C4-2B (cell line): ENCODE measurements around the gene ENPP6.

Experiments used
- CTCF ChIP-seq: fragments of 450-650 bp; conservative IDR thresholded peaks from 2 replicates; pipeline ENCODE4 v1.5.1; 2017; ENCODE audit warnings: mild to moderate bottlenecking
- ZFX ChIP-seq: fragments of 450-650 bp; IDR thresholded peaks from 2 replicates; pipeline ENCODE4 v1.6.1; 2017

DNA sequence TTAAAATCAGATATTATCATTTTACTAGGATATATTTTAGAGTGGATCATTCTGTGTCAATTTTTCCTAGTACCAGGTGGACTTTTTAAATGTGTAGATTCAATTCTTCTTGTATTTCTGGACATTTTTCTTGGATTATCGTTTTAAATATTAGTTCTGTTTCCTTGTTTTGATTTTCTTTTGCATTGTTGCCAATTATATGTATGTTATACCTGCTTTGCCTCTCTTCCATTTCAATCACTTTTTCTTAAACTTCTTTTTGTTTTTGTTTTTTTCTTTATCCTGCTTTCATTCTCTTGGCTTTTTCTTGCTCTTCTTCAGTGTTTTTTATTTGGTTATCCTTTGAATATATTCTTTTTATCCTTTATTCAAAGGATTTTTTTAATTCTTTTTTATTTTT lies 171.5 kb downstream of the ENPP6 start:
- TF ChIP-seq CTCF: no peak
- no peak for TF ChIP-seq ZFX
